Bone marrow (tissue), 2 donors: ENCODE results near the gene NPTX1.
"Not testable (repeated sequence)": the region's sequence is repeated elsewhere in the genome, so short reads cannot be mapped to it uniquely, and the experiment has no call there.

Experiments used
- DNase-seq, 2 donors: peaks; one replicate each; lab custom pipeline; 2025; lab: John Stamatoyannopoulos, UW

NPTX1 gene

GRCh38 chr17:80475910-80476876 lies at the start of gene NPTX1:
Gene NPTX1 (minus strand): TSS chr17:80476607. CDS start chr17:80476446, 161 bp downstream.
- peak in 1 of 2 donors; percentile 8 for DNase-seq

DNA sequence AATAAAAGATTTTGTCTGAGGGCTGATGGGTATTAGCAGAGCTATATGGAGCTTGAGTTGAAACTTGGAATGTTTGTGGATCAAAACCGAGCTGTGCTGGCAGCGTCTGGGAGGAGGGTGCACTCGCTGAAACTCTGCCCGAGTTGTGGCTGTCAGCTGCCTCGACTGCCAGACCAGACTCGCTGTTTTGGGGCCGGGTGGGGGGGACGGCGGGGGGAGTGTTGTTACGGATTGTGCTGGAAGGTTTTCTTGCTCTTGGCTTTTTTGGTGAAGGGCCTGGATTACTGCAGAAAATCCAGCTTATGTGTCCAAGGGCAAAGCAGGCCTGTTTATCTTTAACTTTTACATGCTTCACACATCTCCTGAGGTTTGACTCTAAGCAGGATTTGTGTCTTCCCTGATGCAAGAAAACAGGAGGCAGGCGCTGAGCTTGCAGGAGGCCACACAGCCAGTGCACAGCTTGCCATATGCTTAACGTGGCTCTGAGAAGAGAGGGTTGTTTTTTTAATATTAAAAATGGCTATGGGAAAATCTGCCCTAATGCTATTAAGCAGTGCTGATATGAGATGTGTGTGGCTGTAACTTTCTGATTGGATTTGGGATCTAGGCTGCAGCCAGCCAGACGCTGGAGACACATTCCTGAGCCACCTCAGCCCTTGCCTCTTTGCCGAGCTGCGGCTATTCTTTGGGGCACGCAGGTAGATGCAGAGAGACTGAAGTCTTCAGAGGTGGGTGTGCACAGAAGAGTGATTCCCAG lies 47.7 kb upstream of the NPTX1 start:
- DNase-seq: no peak

GRCh38 chr17:80523054-80523744 lies 46.8 kb upstream of the NPTX1 start:
- DNase-seq: no peak

DNA sequence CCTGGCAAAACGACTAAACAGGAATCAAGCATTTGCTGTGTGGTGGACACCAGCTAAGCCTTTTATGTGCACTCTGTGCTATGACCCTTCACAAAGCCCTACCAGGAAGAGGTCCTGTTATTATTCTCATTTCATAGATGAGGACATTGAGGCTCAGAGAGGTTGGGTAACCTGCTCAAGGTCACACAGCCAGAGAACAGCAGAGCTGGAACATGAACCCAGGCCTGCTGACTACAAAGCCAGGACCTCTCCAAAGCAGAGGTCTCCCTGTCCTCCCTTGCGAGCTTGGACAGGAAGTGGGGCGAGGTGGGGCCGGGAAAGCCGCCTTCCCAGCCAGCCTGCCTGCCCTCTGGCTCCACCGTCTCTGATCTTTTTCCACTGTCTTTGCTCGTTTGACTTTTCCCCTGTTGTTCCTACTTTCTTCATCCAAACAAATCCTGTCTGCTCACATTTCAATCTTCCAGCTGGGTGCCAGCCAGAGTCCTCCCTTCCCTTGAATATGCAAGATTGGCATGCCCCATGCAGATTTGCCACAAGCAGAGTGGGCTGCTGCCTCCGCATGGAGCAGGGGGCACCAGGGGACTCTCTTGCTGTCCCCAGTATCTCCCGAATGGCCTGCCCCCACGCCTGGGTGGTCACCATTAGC lies 44.5 kb upstream of the NPTX1 start:
- no peak for DNase-seq

DNA sequence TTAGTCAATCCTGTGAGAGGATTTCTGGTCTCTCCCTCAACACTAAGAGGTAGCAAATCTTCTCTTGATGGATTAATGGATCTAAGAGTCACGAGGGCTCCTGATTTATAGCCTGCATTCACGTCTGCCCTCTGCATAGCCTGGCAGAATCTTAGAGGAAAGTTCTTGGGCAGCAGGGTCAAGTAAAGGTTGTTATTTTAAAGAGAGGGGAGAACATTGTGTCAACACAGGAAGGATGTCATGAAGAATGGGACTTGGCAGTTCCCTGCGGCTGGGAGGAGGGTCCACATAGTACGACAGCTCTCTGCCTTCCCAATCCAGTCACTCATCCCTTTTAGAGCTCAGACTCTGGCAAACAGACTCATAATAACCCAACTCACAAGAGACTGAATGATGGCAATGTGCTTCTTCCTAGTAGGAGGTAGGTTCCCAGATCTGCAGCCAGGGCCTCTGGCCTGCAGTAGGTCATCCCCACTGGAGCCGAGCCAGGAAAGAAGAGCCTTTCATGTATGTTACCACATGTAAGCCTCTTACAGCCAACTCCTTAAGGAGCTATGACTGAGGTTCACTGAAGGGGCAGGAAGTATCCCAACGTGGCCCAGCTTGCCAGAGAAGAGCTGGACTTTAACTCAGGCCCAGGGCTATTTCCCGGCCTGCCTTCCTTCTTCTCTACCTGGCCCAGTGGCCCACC lies 42.8 kb upstream of the NPTX1 start:
- no peak for DNase-seq

GRCh38 chr17:80518392-80518791 lies 42.0 kb upstream of the NPTX1 start:
- no peak for DNase-seq

- DNase-seq: no peak
Measured at GRCh38 chr17:80517641-80518040, 41.2 kb upstream of the NPTX1 start.

DNA sequence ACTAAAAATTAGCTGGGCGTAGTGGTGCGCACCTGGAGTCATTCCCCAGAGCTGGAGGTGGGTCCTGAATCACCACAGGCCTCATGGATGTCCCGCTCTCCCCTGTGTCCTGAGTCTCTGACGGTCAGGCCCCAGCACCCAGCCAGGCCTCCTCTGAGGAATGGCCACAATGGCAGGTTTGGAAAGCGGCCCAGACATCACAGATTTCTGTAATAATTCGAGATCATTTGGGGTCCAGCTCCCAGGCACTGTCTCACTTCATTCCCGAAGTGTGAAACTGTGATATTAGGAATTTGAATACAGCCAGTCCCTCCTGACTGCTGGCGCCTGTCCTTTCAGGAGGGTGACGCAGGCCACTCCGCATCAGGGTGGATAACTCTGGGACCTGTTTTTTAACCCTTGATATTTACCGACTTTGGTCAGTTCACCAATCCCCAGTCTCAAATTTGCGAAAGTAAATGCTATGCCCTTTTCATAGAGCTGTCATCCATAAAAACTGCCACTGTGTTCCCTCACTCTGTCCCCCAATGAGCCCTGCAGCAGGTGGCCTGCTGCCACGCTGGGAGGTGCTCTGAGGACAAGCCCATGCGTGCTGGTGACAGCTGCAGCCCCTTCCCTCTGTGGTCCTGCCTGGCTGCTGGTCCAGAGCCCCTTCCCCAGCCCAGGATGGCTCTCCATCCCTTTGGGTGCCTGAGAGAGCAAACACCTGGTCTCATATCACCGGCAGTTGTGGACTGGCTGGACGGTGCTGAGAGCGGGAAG lies 39.9 kb upstream of the NPTX1 start:
- no peak for DNase-seq

DNA sequence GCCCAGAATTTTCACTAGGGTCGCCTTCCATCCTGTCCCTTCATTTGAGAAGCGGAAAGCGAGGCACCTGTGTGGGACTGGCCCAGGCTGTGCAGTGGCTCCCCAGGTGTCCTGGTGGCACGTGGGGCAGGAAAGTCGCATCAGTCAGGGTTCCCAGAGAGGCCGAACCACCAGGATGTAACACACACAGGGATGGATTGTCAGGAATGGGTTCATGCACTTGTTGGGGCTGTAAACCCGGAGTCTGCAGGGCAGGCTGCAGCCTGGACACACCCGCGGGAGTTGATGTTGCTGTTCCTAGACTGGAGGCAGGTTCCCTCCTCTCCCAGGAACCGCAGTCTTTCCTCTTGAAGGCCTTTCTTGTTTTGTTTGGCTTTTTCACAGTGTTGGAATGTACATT lies 37.5 kb upstream of the NPTX1 start:
- no peak for DNase-seq

GRCh38 chr17:80513201-80513600 lies 36.8 kb upstream of the NPTX1 start:
- no peak for DNase-seq

DNA sequence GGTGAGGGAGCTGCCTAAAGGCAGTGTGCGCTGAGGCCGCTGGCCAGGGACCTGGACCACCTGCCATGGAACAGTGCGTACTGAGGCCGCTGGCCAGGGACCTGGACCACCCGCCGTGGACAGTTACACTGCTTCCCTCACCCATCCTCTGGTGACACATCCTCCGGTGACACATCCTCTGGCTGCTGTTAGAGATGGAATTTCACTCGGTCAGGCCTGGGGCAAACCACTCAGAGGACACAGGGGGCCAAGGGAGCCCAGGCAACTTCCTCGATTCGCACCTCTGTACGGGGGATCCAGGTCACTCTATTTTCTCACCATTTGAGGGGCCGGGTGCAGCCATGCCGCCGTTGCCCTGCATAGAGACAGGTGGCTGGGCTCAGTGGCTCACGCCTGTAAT lies 35.8 kb upstream of the NPTX1 start:
- DNase-seq: no peak

DNA sequence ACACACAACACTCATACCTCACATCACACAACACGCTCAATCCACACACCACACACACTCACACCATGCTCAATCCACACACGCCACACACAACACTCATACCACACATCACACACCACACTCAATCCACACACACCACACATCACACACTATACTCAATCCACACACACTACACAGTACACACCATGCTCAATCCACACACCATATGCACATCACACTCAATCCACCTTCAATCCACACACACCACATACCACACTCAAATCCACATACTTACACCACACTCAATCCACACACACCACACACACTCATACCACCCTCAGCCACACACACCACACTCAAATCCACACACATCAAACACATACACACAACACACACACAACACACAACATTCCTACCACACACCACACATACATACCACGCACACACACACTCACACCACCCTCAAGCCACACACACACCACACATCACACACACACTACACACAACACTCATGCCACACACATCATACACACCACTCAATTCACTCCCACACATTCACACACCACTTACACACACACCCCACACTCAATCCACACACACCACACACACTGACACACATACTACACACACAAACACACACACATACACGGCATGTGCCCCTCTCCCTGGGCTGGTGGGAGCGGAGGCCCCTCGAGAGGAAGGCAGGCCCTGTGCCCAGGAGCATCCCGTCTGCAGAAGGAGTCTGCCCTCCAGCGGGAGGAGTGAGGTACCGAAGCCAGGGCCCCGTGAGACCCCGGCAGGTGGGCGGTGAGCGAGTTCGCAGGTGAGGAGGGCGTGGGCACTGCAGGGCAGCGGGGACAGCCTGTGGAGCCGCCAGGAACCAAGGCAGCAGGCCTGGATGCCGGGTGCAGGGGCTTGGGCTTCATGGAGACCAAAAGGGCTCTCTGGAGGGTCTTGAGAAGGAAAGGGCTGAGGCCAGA lies 35.1 kb upstream of the NPTX1 start:
- DNase-seq: no peak

- DNase-seq: no peak
Measured at GRCh38 chr17:80510772-80511171, 34.4 kb upstream of the NPTX1 start.

- no peak for DNase-seq
Measured at GRCh38 chr17:80510132-80510531, 33.7 kb upstream of the NPTX1 start.

DNA sequence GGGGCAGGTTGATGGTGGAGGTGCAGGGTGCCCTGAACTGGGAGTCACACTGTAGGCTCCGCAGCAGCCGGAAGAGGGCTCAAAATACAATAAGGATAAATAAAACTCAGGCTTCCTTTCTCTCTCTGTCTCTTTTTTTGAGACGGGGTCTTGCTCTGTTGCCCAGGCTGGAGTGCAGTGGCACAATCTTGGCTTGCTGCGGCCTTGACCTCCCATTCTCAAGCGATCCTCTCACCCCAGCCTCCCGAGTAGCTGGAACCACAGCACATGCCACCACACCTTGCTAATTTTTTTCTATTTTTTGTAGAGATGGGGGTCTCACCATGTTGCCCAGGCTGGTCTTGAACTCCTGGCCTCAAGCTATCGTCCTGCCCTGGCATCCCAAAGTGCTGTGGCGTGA lies 32.9 kb upstream of the NPTX1 start:
- DNase-seq: no peak

- DNase-seq: no peak
Measured at GRCh38 chr17:80507965-80508364, 31.6 kb upstream of the NPTX1 start.

- not testable (repeated sequence) for DNase-seq
Measured at GRCh38 chr17:80507177-80507576, 30.8 kb upstream of the NPTX1 start.

DNA sequence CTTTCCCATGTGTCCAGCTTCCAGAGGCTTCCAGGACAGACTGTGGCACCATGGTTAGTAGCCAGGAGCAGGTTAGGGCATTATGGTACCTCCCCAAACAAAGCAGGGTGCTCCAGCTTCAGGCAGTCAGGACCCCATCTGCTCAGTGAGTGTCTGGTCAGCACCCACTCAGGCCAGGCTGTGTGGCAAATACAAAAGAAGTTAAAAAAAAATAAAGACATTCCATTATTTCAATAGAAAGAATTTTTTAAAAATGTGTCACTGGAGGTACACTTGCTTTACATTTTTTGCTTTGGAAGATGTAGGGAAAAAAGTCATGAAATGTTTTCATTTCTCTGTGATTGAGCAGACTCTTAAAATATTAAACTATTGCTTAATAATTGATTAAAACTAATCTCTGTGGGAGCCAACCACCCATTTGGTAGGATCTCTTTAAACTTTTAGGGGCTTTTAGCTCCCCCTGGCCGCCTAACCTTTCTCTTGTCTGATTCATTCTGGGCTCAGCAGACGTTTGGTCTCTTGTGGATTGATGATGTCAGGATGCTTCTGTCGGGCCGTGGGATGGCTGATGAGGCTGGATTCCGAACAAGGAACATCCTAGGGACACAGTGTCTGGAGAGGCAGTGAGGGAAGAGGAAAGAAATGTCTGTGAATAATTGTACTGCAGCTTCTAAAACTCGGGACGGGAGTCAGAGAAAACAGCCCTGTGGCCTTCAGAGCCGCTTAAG lies 28.4 kb upstream of the NPTX1 start:
- no peak for DNase-seq

- no peak for DNase-seq
Measured at GRCh38 chr17:80503921-80504320, 27.5 kb upstream of the NPTX1 start.
